Epithelial cell of proximal tubule (primary cell): Measurements from ENCODE around the gene PARD3B. TPM values are rescaled to one million over a fixed set of nuclear protein-coding genes. Genes with fewer than 3 reads are reported as not detected.

Experiments
- DNase-seq: peaks from one replicate; pipeline ENCODE4 v3.0.0-alpha.2; 2011; ENCODE audit warnings: low read depth
- H3K4me3 ChIP-seq: 2 replicates; pipeline ENCODE4 v1.5.1; 2011; ENCODE audit warnings: low read depth, mild to moderate bottlenecking, low read length
- total RNA-seq: library from RNA; depleted of rRNA; stranded (reverse); fragments of >200 nt; gene quantifications from 2 replicates; pipeline ENCODE4 v1.2.3, GENCODE V29; 2015
- TF ChIP-seq, protein P1 (sequence below): conservative IDR thresholded peaks from 2 replicates; pipeline ENCODE4 v1.5.1; 2012; ENCODE audit warnings: low read depth, mild to moderate bottlenecking, low read length

Gene PARD3B
- total RNA-seq, 1 donor from 2014 or later, result 3.6 TPM

DNA sequence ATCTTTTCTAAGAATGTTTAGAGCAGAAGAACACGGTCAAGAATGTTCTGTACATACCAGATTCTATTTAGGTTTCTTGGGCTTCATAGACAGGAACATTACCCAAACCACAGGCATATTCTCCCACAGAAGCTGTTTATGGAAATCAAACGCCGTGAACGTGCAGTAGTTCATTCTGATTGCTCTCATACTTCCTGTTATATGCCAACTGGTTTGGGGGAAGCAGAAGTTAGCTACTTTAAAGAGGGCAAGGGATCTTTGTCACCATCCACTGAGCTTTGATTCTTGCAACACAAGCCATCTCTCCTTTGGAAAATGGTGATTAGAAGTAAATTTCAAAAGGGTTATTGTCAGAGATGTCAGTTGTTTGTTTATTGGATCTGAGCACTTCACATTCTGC is 954.8 kb downstream of the PARD3B start:
- TF ChIP-seq, protein P1, sequence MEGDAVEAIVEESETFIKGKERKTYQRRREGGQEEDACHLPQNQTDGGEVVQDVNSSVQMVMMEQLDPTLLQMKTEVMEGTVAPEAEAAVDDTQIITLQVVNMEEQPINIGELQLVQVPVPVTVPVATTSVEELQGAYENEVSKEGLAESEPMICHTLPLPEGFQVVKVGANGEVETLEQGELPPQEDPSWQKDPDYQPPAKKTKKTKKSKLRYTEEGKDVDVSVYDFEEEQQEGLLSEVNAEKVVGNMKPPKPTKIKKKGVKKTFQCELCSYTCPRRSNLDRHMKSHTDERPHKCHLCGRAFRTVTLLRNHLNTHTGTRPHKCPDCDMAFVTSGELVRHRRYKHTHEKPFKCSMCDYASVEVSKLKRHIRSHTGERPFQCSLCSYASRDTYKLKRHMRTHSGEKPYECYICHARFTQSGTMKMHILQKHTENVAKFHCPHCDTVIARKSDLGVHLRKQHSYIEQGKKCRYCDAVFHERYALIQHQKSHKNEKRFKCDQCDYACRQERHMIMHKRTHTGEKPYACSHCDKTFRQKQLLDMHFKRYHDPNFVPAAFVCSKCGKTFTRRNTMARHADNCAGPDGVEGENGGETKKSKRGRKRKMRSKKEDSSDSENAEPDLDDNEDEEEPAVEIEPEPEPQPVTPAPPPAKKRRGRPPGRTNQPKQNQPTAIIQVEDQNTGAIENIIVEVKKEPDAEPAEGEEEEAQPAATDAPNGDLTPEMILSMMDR, result no peak
- DNase-seq, result no peak
- no peak overlapping the region for H3K4me3 ChIP-seq

DNA sequence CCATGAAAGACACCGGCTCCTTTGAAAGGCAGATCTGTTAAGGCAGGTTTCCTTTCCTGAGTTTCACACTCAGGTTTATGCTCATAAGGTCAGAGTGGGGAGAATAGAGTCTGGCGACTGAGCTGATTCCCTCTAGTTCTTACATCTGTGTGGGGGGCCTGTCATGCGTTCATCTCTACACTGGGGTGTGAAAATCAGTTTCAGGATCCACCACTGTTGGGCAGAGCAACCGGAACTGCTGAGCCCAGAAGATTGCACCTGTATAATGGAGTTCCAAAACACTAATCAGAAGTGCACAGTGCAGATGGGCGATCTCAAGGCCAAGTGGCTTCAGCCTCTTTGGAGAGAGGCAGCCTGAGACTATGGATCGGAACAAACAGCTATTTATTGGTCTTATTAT is 955.7 kb downstream of the PARD3B start:
- TF ChIP-seq, protein P1, result no peak
- no peak for DNase-seq
- no peak overlapping the region for H3K4me3 ChIP-seq

DNA sequence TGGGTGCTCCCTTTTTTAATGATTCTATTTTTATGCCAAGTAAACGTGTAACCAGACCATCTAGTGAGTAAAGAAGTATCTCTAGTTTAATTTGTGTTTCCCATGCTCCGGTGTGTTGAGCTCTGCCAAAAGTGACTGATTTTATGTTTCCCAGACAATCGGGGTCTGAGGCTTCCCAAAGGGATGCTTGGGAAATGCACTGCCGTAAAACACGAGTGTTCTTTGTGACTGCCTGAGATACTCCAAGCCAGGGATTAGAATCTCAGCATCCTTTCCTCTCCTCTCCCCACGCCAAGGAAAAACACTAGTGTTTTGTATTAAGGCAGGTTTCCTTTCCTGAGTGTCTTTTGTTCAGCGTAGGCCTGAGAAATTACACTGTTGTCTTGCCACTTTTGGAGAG is 956.6 kb downstream of the PARD3B start:
- TF ChIP-seq, protein P1, result no peak
- no peak overlapping the region for H3K4me3 ChIP-seq
- no peak for DNase-seq

DNA sequence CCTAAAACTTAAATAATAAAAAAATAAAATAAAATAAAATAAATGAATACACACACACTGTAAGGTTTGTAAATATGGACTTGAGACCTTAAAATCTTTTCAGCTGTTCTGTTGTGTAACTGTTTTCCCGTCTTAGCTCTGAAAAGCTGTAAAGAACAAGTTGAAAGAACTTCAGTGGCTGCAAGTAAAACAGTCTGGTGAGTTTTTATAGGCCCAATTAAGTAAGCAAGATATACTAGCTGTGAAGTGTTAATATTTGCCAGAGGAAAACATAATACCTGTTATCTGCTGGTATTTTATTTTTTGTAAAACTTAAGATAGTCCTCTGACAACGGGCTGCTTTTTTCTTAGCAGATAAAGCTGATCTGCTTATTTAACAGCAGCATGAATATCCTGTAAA is 960.1 kb downstream of the PARD3B start:
- TF ChIP-seq, protein P1, result no peak
- no peak overlapping the region for H3K4me3 ChIP-seq
- DNase-seq, result no peak

DNA sequence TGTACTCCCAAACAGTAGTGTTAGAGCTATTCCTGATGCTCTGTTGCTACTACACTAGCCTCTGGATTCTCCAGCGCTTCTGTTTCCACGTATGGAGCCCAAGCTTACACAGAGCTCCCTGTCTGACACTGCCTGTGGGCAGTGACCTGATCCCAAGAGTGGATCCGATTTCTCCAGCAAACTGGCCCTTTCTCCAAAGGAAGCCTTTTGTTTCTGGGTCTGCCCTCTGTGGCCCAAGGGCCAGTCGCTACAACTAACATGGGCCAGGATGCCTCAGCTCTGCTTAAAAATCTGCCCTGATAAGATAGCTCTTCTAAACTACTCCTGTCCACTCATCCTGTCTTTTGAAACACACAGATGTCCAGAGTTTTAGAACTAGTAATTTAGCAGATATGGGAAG is 964.4 kb downstream of the PARD3B start:
- DNase-seq, result no peak
- TF ChIP-seq, protein P1, result no peak
- no peak overlapping the region for H3K4me3 ChIP-seq

DNA sequence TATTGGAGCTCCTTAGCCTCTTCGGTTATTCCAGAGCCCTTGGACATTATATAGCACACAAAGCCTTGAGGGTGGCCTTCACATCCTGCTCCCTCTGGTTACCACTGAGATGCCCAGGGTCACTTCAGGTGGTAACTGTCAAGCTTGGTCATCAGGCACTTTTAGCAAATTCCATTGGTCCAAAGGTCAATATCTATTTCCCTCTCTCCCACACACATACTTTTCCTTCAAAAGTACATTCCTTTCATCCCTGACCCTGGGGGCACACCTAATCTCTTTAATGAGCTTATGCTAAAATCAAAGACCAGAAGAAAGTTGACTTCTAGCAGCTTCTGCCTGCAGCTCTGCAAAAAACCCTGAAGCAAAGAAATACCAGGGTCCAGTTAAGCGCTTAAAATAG is 965.1 kb downstream of the PARD3B start:
- no peak for DNase-seq
- TF ChIP-seq, protein P1, result no peak
- no peak overlapping the region for H3K4me3 ChIP-seq

DNA sequence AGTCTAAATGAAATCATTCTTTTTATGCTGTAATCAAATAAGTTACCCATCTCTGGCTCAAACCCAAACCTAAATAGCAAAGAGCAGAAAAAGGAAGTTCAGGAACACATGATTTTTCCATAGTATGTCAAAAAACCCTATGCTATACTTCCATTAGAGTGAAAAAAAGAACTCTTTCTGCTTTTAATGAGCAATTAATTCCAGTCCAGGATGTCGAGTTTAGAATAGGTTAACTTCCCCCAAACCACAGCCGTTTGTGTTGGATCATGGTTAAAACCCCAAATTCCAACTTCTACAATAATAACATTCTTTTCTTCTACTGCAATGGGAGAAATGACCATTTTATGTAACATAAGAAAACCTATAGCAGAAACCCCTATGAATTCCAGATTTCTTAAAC is 965.9 kb downstream of the PARD3B start:
- DNase-seq, result peak; percentile 7
- H3K4me3 ChIP-seq, result no peak overlapping the region
- TF ChIP-seq, protein P1, result no peak
